HepG2 (cell line): Measurements from ENCODE around the gene THAP5. TPM values are rescaled to one million over a fixed set of nuclear protein-coding genes. Genes with fewer than 3 reads are reported as not detected.

ENCODE experiments used
- EZH2 ChIP-seq: conservative IDR thresholded peaks from 2 replicates; pipeline ENCODE4 v1.6.1; 2012; ENCODE audit warnings: mild to moderate bottlenecking, low read depth, low read length, moderate library complexity
- NONO ChIP-seq, 2 experiments: fragments of 450-650 bp in 1 of 2; sonication (generic) in 1 of 2; formaldehyde crosslinking in 1 of 2; IDR thresholded peaks in 1 of 2; conservative IDR thresholded peaks in 1 of 2; 2 replicates each; pipeline versions ENCODE4 v1.6.1 to v1.8.0; 2017 to 2022; ENCODE audit warnings: mild to moderate bottlenecking in 1 of 2, missing genetic modification reagents in 1 of 2, moderate library complexity in 1 of 2
- RNF2 ChIP-seq: fragments of 450-650 bp; conservative IDR thresholded peaks from 2 replicates; pipeline ENCODE4 v1.6.1; 2016; ENCODE audit warnings: low read depth
- RXRA ChIP-seq: sonication (generic); formaldehyde crosslinking; IDR thresholded peaks from 2 replicates; pipeline ENCODE4 v1.5.1; 2020; ENCODE audit warnings: missing genetic modification reagents
- THAP11 ChIP-seq: IDR thresholded peaks from 2 replicates; pipeline ENCODE4 v1.6.1; 2016; ENCODE audit warnings: missing biosample characterization, missing genetic modification reagents
- ZNF251 ChIP-seq: sonication (generic); formaldehyde crosslinking; IDR thresholded peaks from 2 replicates; pipeline ENCODE4 v1.9.0; 2021; ENCODE audit warnings: mild to moderate bottlenecking, missing genetic modification reagents
- ZNF326 ChIP-seq: sonication (generic); formaldehyde crosslinking; IDR thresholded peaks from 2 replicates; pipeline ENCODE4 v1.4.0; 2020; ENCODE audit warnings: missing genetic modification reagents, borderline replicate concordance
- ZNF547 ChIP-seq: sonication (generic); formaldehyde crosslinking; IDR thresholded peaks from 2 replicates; pipeline ENCODE4 v1.5.1; 2020; ENCODE audit warnings: mild to moderate bottlenecking, missing genetic modification reagents
- ZNF564 ChIP-seq: sonication (generic); formaldehyde crosslinking; IDR thresholded peaks from 2 replicates; pipeline ENCODE4 v1.8.1; 2023; ENCODE audit warnings: mild to moderate bottlenecking, missing genetic modification reagents
- ZNF776 ChIP-seq: sonication (generic); formaldehyde crosslinking; IDR thresholded peaks from 2 replicates; pipeline ENCODE4 v1.4.0; 2020; ENCODE audit warnings: mild to moderate bottlenecking, missing genetic modification reagents
- polyA plus RNA-seq, 8 experiments: library from polyadenylated mRNA; depleted of rRNA in 3 of 8; stranded (reverse) in 7 of 8; unstranded in 1 of 8; fragments of >200 nt; fragmentation: Illumina TruSeq in 4 of 8; extraction: Trizol in 4 of 8; gene quantifications; 2 replicates each; pipeline versions ENCODE4 v1.2.1 to v1.2.3, GENCODE V29; 2011 to 2016; ENCODE audit warnings: low read depth in 4 of 8, missing spikeins in 1 of 8, mixed read lengths in 1 of 8; ENCODE audit not compliant: insufficient read depth in 1 of 8
- total RNA-seq, 5 experiments: library from RNA; depleted of rRNA; stranded (reverse); fragments of >200 nt; fragmentation: Illumina TruSeq; extraction: Trizol; gene quantifications; 2 replicates each; pipeline ENCODE4 v1.2.3, GENCODE V29; 2016; ENCODE audit warnings: low read depth in 1 of 5
- TF ChIP-seq, protein P1 (sequence below): sonication (generic); formaldehyde crosslinking; IDR thresholded peaks from 2 replicates; pipeline ENCODE4 v1.5.1; 2020; ENCODE audit warnings: mild to moderate bottlenecking, missing genetic modification reagents, moderate library complexity
- TF ChIP-seq, protein P2 (sequence below): sonication (generic); formaldehyde crosslinking; IDR thresholded peaks from 2 replicates; pipeline ENCODE4 v1.4.0; 2020; ENCODE audit warnings: missing genetic modification reagents
- TF ChIP-seq, protein P3 (sequence below): sonication (generic); formaldehyde crosslinking; IDR thresholded peaks from 2 replicates; pipeline ENCODE4 v1.8.0; 2022; ENCODE audit warnings: missing genetic modification reagents, mild to moderate bottlenecking, moderate library complexity, borderline replicate concordance
- TF ChIP-seq, protein P4 (sequence below): sonication (generic); formaldehyde crosslinking; IDR thresholded peaks from 2 replicates; pipeline ENCODE4 v1.4.0; 2020; ENCODE audit warnings: missing genetic modification reagents
- TF ChIP-seq, protein P5 (sequence below): fragments of 450-650 bp; IDR thresholded peaks from 2 replicates; pipeline ENCODE4 v1.6.1; 2017; ENCODE audit warnings: mild to moderate bottlenecking
- TF ChIP-seq, protein P6 (sequence below), 2 experiments: sonication (generic) in 1 of 2; formaldehyde crosslinking in 1 of 2; IDR thresholded peaks; 2 replicates each; pipeline versions ENCODE4 v1.4.0 to v1.6.1; 2018 to 2020; ENCODE audit warnings: missing genetic modification reagents in 2 of 2, borderline replicate concordance in 1 of 2, low read depth in 1 of 2, mild to moderate bottlenecking in 1 of 2, missing biosample characterization in 1 of 2

THAP5 gene
- total and polyA plus RNA-seq, 2 of the 13 experiments (the other 11 are each of a cell fraction or from before 2014, with no cell fraction given): 3.6 to 11.8 TPM

DNA sequence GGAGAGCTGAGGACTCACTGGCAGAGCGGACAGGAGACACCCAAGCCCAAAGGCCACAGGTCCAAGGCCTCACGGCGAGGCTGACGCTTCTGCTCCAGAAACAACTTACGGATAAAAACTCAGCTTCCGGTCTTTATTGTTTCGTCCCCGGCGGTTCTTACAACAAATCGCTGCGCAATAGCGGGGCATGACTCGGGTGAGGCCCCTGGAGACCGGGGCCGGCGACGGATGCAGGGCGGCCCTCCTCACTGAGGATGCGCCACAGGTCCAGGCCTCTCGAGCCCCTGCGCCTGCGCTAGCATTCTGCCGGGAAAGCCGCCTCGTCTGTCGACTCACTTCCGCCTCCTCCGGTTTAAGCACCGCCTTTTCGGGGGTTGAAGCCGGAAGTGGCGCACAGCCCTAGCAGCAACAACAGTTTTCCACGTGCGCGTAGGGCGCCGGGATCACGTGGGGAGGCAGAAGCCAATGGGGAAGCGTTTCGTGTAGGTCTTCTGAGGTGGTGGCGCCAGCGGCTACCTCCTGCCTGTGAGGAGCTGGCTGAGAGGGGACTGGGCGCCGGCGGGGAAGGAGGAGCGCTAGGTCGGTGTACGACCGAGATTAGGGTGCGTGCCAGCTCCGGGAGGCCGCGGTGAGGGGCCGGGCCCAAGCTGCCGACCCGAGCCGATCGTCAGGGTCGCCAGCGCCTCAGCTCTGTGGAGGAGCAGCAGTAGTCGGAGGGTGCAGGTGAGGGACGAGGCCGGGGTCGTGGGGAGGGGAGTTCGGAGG lies at the start of gene THAP5, which contains the start of gene DNAJB9 (continued):
- TF ChIP-seq THAP11 (CRISPR knock-in tag) (peak; percentile 90), RNF2 (peak; percentile 76; the same call in 1 of the 2 replicates), ZNF776 (no peak; the same call in 1 of the 2 replicates), ZNF251 (CRISPR knock-in tag) (no peak), RXRA (CRISPR knock-in tag) (peak; percentile 87), ZNF326 (CRISPR knock-in tag) (no peak), ZNF547 (CRISPR knock-in tag) (peak; percentile 87), ZNF564 (CRISPR knock-in tag) (no peak), NONO (IDR thresholded peaks at IDR 0.05) (no peak), NONO (CRISPR knock-in tag; conservative IDR thresholded peaks at IDR 0.05) (peak; percentile 98), EZH2 (no peak)
- TF ChIP-seq, protein P1, sequence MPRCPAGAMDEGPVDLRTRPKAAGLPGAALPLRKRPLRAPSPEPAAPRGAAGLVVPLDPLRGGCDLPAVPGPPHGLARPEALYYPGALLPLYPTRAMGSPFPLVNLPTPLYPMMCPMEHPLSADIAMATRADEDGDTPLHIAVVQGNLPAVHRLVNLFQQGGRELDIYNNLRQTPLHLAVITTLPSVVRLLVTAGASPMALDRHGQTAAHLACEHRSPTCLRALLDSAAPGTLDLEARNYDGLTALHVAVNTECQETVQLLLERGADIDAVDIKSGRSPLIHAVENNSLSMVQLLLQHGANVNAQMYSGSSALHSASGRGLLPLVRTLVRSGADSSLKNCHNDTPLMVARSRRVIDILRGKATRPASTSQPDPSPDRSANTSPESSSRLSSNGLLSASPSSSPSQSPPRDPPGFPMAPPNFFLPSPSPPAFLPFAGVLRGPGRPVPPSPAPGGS (CRISPR knock-in tag): peak; percentile 87
- TF ChIP-seq, protein P2, sequence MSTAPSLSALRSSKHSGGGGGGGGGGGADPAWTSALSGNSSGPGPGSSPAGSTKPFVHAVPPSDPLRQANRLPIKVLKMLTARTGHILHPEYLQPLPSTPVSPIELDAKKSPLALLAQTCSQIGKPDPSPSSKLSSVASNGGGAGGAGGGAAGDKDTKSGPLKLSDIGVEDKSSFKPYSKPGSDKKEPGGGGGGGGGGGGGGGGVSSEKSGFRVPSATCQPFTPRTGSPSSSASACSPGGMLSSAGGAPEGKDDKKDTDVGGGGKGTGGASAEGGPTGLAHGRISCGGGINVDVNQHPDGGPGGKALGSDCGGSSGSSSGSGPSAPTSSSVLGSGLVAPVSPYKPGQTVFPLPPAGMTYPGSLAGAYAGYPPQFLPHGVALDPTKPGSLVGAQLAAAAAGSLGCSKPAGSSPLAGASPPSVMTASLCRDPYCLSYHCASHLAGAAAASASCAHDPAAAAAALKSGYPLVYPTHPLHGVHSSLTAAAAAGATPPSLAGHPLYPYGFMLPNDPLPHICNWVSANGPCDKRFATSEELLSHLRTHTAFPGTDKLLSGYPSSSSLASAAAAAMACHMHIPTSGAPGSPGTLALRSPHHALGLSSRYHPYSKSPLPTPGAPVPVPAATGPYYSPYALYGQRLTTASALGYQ (CRISPR knock-in tag): no peak
- TF ChIP-seq, protein P3, sequence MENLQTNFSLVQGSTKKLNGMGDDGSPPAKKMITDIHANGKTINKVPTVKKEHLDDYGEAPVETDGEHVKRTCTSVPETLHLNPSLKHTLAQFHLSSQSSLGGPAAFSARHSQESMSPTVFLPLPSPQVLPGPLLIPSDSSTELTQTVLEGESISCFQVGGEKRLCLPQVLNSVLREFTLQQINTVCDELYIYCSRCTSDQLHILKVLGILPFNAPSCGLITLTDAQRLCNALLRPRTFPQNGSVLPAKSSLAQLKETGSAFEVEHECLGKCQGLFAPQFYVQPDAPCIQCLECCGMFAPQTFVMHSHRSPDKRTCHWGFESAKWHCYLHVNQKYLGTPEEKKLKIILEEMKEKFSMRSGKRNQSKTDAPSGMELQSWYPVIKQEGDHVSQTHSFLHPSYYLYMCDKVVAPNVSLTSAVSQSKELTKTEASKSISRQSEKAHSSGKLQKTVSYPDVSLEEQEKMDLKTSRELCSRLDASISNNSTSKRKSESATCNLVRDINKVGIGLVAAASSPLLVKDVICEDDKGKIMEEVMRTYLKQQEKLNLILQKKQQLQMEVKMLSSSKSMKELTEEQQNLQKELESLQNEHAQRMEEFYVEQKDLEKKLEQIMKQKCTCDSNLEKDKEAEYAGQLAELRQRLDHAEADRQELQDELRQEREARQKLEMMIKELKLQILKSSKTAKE (CRISPR knock-in tag): peak; percentile 28; the same call in 1 of the 2 replicates
- TF ChIP-seq, protein P4, sequence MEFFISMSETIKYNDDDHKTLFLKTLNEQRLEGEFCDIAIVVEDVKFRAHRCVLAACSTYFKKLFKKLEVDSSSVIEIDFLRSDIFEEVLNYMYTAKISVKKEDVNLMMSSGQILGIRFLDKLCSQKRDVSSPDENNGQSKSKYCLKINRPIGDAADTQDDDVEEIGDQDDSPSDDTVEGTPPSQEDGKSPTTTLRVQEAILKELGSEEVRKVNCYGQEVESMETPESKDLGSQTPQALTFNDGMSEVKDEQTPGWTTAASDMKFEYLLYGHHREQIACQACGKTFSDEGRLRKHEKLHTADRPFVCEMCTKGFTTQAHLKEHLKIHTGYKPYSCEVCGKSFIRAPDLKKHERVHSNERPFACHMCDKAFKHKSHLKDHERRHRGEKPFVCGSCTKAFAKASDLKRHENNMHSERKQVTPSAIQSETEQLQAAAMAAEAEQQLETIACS (CRISPR knock-in tag): peak; percentile 37; the same call in 1 of the 2 replicates
- TF ChIP-seq, protein P5, sequence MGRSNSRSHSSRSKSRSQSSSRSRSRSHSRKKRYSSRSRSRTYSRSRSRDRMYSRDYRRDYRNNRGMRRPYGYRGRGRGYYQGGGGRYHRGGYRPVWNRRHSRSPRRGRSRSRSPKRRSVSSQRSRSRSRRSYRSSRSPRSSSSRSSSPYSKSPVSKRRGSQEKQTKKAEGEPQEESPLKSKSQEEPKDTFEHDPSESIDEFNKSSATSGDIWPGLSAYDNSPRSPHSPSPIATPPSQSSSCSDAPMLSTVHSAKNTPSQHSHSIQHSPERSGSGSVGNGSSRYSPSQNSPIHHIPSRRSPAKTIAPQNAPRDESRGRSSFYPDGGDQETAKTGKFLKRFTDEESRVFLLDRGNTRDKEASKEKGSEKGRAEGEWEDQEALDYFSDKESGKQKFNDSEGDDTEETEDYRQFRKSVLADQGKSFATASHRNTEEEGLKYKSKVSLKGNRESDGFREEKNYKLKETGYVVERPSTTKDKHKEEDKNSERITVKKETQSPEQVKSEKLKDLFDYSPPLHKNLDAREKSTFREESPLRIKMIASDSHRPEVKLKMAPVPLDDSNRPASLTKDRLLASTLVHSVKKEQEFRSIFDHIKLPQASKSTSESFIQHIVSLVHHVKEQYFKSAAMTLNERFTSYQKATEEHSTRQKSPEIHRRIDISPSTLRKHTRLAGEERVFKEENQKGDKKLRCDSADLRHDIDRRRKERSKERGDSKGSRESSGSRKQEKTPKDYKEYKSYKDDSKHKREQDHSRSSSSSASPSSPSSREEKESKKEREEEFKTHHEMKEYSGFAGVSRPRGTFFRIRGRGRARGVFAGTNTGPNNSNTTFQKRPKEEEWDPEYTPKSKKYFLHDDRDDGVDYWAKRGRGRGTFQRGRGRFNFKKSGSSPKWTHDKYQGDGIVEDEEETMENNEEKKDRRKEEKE: no peak
- TF ChIP-seq, protein P6, sequence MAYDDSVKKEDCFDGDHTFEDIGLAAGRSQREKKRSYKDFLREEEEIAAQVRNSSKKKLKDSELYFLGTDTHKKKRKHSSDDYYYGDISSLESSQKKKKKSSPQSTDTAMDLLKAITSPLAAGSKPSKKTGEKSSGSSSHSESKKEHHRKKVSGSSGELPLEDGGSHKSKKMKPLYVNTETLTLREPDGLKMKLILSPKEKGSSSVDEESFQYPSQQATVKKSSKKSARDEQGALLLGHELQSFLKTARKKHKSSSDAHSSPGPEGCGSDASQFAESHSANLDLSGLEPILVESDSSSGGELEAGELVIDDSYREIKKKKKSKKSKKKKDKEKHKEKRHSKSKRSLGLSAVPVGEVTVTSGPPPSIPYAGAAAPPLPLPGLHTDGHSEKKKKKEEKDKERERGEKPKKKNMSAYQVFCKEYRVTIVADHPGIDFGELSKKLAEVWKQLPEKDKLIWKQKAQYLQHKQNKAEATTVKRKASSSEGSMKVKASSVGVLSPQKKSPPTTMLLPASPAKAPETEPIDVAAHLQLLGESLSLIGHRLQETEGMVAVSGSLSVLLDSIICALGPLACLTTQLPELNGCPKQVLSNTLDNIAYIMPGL (CRISPR knock-in tag; IDR thresholded peaks at IDR 0.05; ENCODE audit: borderline replicate concordance in 1 of 2, low read depth in 1 of 2): peak; percentile 83 to 87
